Brain microvascular endothelial cell (primary cell): ENCODE measurements around the gene POLR2M.
A peak's percentile ranks its signal among the peaks of the same experiment; 100 is the strongest.

ENCODE experiments used
- DNase-seq: peaks from one replicate; pipeline ENCODE4 v3.0.0-alpha.2; 2020
- H3K27ac ChIP-seq: fragments of 250-450 bp; sonication (Bioruptor Pico); 2 replicates; pipeline ENCODE4 v1.5.1; 2020; ENCODE audit warnings: mild to moderate bottlenecking, moderate library complexity
- H3K27me3 ChIP-seq: fragments of 250-450 bp; sonication (Bioruptor Pico); replicated peaks from 2 replicates; pipeline ENCODE4 v1.5.1; 2020; ENCODE audit warnings: mild to moderate bottlenecking
- H3K36me3 ChIP-seq: fragments of 250-450 bp; sonication (Bioruptor Pico); replicated peaks from 2 replicates; pipeline ENCODE4 v1.5.1; 2020; ENCODE audit warnings: mild to moderate bottlenecking
- H3K4me3 ChIP-seq: 2 replicates; pipeline ENCODE4 v1.5.1; 2011; ENCODE audit warnings: low read depth, mild to moderate bottlenecking, control low read depth, low read length, moderate library complexity
- in situ Hi-C: cut with HindIII; loops from 2 replicates; pipeline ENCODE4 v1.10.0; 2017; ENCODE audit warnings: low sequenced_read_pairs, low pct_ligation_motif_present
- TF ChIP-seq, protein P1 (sequence below): IDR thresholded peaks from 2 replicates; pipeline ENCODE4 v1.5.1; 2011; ENCODE audit warnings: low read depth, mild to moderate bottlenecking, moderate library complexity, low read length, control low read depth, inconsistent platforms; ENCODE audit errors: missing control alignments

The POLR2M gene

GRCh38 chr15:57665939-57666338 is 40.6 kb upstream of the POLR2M start:
- Histone ChIP-seq H3K4me3 (no peak overlapping the region), H3K27me3 (no peaks in the 10 kb centered on the region), H3K27ac (no peak overlapping the region), H3K36me3 (no peaks in the 10 kb centered on the region)
- in situ Hi-C loops, result no loop called here
- no peak for DNase-seq
- TF ChIP-seq, protein P1, sequence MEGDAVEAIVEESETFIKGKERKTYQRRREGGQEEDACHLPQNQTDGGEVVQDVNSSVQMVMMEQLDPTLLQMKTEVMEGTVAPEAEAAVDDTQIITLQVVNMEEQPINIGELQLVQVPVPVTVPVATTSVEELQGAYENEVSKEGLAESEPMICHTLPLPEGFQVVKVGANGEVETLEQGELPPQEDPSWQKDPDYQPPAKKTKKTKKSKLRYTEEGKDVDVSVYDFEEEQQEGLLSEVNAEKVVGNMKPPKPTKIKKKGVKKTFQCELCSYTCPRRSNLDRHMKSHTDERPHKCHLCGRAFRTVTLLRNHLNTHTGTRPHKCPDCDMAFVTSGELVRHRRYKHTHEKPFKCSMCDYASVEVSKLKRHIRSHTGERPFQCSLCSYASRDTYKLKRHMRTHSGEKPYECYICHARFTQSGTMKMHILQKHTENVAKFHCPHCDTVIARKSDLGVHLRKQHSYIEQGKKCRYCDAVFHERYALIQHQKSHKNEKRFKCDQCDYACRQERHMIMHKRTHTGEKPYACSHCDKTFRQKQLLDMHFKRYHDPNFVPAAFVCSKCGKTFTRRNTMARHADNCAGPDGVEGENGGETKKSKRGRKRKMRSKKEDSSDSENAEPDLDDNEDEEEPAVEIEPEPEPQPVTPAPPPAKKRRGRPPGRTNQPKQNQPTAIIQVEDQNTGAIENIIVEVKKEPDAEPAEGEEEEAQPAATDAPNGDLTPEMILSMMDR, result no peak

GRCh38 chr15:57667171-57667849 is 39.2 kb upstream of the POLR2M start:
- Histone ChIP-seq H3K36me3 (no peaks in the 10 kb centered on the region), H3K4me3 (peak overlapping the region; percentile 22), H3K27me3 (no peaks in the 10 kb centered on the region), H3K27ac (no peak overlapping the region)
- in situ Hi-C loops, result no loop called here
- TF ChIP-seq, protein P1, result peak; percentile 66
- DNase-seq, result peak; percentile 61

DNA sequence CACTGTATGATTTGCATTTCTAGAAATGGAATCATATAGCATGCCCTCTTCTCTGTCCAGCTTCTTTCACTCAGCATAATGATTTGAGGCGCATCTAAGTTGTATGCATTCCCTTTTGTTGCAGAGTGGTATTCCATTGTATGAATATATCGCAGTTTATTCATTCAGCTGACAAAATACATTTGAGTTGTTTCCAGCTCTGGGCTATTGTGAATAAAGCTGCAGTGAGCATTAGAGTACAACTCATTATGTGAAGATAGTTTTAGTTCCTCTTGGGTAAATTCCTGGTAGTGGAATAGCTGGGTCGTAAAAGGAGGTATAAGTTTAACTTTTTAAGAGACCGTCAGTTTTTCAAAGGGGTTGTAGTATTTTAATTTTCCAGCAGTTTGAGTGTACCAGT is 38.5 kb upstream of the POLR2M start:
- in situ Hi-C loops, result no loop called here
- no peak overlapping the region for H3K4me3 ChIP-seq
- no peaks in the 10 kb centered on the region for H3K27me3 ChIP-seq
- DNase-seq, result no peak
- TF ChIP-seq, protein P1, result no peak
- H3K36me3 ChIP-seq, result no peaks in the 10 kb centered on the region
- no peak overlapping the region for H3K27ac ChIP-seq

DNA sequence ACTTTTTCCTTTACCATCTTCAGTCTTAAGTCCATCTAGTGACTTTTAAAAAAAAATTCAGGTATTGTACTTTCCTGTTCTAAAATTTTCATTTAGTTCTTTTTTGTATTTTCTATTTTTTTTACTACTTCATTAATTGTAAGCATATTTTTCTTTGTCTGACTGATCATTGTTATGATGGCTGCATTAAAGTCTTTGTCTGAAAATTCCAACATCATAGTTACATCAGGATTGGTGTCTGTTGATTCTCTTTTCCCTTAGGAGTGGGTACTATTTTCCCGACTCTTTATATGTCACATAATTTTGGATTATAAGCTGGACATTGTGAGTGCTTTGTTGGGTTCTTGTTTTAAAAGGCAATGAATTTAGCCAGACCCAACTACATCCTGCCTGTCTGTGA is 34.9 kb upstream of the POLR2M start:
- DNase-seq, result no peak
- TF ChIP-seq, protein P1, result no peak
- in situ Hi-C loops, result no loop called here
- H3K27ac ChIP-seq, result no peak overlapping the region
- no peaks in the 10 kb centered on the region for H3K27me3 ChIP-seq
- no peaks in the 10 kb centered on the region for H3K36me3 ChIP-seq
- no peak overlapping the region for H3K4me3 ChIP-seq

- Histone ChIP-seq H3K27ac (no peak overlapping the region), H3K27me3 (no peaks in the 10 kb centered on the region), H3K4me3 (no peak overlapping the region), H3K36me3 (no peaks in the 10 kb centered on the region)
- TF ChIP-seq, protein P1, result no peak
- in situ Hi-C loops, result no loop called here
- no peak for DNase-seq
Observed at GRCh38 chr15:57675481-57676181, 30.9 kb upstream of the POLR2M start.

- in situ Hi-C loops, result no loop called here
- TF ChIP-seq, protein P1, result no peak
- DNase-seq, result no peak
Observed at GRCh38 chr15:57676585-57676984, 29.9 kb upstream of the POLR2M start.

More at GRCh38 chr15:57676585-57676984, 29.9 kb upstream of the POLR2M start:
- no peaks in the 10 kb centered on the region for H3K27me3 ChIP-seq
- H3K27ac ChIP-seq, result no peak overlapping the region
- no peak overlapping the region for H3K4me3 ChIP-seq
- H3K36me3 ChIP-seq, result no peaks in the 10 kb centered on the region
